Tibial nerve (tissue), 4 donors: ENCODE measurements around the gene CHN2.

Source experiments
- EP300 ChIP-seq, 2 donors: sonication (generic); formaldehyde crosslinking; IDR thresholded peaks; one replicate each; pipeline ENCODE4 v1.6.1; 2017; ENCODE audit warnings: antibody characterized with exemption in 2 of 2, mild to moderate bottlenecking in 1 of 2
- TF ChIP-seq, protein P1 (sequence below), 5 experiments: fragments of 200-600 bp in 3 of 5; fragments of 450-650 bp in 2 of 5; sonication (generic) in 3 of 5; IDR thresholded peaks; one replicate each; pipeline ENCODE4 v1.5.1; 2016 to 2019; ENCODE audit warnings: antibody characterized with exemption in 5 of 5, mild to moderate bottlenecking in 3 of 5, moderate library complexity in 2 of 5

DNA sequence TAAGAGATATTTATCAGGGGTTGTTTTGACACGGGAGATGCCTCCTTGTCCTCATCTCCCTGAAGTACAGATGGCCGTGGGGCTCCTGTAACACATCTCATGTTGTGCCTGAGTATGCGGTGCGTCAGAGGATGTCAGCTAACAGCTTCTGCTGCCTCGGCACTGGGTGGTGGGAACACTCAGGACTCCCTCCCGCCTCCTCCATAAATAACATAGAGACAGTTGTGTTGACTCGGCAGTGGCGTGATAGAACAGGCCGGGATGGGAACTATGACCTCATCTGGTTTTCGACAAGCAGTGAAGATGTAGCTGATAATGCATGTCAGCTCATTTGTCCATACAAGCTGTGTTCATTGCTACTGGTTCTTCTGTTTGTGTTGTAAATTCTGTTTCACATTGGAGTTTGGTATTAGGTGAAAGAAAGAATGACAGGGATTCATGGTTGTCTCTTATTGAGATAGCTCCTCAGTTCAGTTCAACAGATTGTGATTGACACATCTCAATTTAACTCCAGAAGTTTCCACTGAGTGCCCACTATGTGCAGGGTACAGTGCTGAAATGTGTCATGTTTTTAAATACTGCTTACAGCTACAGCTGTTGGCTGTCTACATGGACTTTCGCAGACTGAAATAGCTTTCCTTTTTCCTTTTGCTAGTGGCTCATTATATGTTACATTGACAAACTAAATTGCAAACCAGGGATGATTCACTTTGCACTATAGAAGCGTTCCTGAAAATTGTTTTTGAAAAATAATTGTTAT, 87.4 kb downstream of the CHN2 start:
- TF ChIP-seq, protein P1, sequence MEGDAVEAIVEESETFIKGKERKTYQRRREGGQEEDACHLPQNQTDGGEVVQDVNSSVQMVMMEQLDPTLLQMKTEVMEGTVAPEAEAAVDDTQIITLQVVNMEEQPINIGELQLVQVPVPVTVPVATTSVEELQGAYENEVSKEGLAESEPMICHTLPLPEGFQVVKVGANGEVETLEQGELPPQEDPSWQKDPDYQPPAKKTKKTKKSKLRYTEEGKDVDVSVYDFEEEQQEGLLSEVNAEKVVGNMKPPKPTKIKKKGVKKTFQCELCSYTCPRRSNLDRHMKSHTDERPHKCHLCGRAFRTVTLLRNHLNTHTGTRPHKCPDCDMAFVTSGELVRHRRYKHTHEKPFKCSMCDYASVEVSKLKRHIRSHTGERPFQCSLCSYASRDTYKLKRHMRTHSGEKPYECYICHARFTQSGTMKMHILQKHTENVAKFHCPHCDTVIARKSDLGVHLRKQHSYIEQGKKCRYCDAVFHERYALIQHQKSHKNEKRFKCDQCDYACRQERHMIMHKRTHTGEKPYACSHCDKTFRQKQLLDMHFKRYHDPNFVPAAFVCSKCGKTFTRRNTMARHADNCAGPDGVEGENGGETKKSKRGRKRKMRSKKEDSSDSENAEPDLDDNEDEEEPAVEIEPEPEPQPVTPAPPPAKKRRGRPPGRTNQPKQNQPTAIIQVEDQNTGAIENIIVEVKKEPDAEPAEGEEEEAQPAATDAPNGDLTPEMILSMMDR (IDR thresholded peaks at IDR 0.05): no peak
- TF ChIP-seq EP300 (IDR thresholded peaks at IDR 0.05): no peak
